GM10266 (cell line): ENCODE data around the gene ZMPSTE24.
"Not testable (repeated sequence)": the region's sequence is repeated elsewhere in the genome, so short reads cannot be mapped to it uniquely, and the experiment has no call there.

Source experiments
- DNase-seq: peaks from one replicate; pipeline ENCODE4 v3.0.0; 2012; ENCODE audit errors: extremely low spot score
- TF ChIP-seq, protein P1 (sequence below): IDR thresholded peaks from 2 replicates; pipeline ENCODE4 v1.5.1; 2012; ENCODE audit warnings: mild to moderate bottlenecking, low read depth; ENCODE audit not compliant: control insufficient read depth, insufficient read depth; ENCODE audit errors: missing control alignments

The ZMPSTE24 gene

DNA sequence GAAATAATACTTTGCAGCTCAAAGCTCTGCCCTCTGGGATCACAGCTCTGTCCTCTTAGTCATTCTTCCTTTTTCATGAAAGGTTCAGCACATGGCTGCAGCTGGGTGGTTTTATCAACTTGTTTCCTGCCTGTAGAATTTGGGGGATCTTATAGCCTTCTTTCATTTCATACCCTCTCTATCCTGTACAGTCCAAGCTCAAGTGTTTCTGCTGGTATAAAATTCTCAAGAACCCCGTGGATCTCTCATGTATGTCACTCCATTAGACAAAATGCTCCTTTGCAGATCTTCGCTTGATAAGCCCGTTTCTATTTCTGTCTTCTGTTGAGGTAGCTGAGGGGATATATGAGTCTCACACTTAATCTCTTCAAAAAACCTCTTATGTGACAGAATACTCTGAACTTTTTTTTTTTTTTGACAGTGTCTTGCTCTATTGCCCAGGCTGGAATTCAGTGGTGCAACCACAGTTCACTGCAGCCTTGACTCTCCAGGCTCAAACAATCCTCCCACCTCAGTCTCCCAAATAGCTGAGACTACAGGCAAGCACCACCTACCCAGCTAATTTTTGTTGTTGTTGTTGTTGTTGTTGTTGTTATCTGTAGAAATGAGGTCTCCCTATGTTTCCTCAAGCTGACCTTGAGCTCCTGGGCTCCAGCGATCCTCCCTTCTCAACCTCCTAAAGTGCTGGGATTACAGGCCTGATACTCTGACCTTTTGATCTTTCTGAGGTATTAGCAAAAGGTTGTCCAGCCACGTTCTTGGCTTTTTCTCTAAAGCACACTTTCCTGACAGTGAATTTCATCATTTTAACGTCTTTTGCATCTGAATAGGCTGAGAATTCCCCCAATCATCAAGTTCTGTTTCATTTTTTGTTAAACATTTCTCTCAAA lies 83.7 kb downstream of the ZMPSTE24 start:
- TF ChIP-seq, protein P1, sequence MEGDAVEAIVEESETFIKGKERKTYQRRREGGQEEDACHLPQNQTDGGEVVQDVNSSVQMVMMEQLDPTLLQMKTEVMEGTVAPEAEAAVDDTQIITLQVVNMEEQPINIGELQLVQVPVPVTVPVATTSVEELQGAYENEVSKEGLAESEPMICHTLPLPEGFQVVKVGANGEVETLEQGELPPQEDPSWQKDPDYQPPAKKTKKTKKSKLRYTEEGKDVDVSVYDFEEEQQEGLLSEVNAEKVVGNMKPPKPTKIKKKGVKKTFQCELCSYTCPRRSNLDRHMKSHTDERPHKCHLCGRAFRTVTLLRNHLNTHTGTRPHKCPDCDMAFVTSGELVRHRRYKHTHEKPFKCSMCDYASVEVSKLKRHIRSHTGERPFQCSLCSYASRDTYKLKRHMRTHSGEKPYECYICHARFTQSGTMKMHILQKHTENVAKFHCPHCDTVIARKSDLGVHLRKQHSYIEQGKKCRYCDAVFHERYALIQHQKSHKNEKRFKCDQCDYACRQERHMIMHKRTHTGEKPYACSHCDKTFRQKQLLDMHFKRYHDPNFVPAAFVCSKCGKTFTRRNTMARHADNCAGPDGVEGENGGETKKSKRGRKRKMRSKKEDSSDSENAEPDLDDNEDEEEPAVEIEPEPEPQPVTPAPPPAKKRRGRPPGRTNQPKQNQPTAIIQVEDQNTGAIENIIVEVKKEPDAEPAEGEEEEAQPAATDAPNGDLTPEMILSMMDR, result no peak
- DNase-seq, result no peak

DNA sequence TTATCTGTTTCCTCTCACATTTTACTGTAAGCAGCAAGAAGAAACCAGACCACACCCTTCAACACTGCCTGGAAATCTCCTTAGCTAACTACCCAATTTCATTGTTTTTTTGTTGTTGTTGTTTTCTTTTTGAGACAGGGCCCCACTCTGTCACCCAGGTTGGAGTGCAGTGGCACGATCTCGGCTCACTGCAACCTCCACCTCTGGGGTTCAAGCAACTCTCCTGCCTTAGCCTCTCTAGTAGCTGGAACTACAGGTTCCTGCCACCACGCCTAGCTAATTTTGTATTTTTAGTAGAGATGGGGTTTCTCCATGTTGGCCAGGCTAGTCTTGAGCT lies 84.3 kb downstream of the ZMPSTE24 start:
- not testable (repeated sequence) for DNase-seq
